Stimulated activated CD4-positive, alpha-beta T cell treated with anti-CD3 and anti-CD28 coated beads, Interleukin-15, amount 100 ng/mL, for 24 hours (primary cell): ENCODE measurements around the gene ANK3.

ENCODE experiments used
- DNase-seq: peaks from one replicate; pipeline ENCODE4 v3.0.0-alpha.2; 2020

The ANK3 gene

DNA sequence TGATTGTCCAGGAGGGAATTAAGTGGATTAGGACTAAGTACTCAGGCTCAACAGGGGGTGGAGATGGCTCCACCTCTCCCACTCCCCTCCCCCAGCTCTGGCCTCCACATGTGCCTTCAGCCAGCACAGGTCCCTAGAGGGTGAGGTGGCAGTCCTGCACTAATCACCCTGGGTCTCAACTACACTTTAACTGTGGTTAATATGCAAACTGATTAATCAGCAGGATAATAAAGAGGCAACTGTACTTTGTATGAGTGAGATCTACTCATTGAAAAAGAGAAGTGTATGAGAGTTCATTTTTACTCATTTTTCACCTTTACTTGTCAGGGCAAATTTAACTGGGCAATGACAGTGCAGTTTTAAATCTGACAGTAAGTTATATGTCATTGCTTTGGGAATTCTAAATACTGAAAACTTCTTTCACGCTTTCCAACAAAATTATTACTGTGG is 259.5 kb downstream of the ANK3 start:
- no peak for DNase-seq

DNA sequence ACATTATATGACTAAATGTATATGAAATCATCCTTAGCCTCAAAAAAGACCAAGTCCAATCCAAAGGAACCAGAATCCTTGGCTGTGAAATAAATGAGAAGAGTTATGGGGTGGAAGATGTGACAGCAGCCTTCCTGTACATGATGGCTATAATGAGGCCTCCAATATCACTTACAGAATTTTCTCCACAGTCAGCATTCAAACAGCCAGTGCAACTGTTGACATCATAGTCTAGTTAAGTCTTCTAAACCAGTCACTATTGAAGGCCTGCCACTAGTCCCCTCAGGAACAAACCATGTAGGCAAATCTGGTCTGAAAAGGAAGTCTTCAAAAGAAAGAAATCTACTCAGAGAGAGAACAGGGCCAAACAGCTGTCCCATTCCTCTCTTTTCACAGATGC is 263.8 kb downstream of the ANK3 start:
- no peak for DNase-seq

DNA sequence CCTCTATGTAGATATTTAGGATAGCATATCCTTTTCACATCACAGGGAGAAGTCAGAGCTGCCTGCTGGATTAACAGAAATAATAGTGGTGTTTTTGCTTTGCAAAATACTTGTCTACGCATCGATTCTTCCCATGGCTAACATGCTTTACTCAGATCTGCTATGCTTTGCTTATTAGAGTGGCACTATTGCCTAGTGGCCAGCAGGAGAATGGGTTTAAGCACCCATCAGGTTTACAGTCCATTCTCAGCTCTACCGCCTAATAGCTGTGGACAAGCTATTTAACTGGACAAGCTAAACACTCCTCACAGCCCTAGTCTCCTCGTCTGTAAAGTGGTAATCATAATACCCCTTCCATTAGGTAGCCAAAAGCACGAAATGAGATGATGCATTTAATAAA is 265.1 kb downstream of the ANK3 start:
- no peak for DNase-seq

DNA sequence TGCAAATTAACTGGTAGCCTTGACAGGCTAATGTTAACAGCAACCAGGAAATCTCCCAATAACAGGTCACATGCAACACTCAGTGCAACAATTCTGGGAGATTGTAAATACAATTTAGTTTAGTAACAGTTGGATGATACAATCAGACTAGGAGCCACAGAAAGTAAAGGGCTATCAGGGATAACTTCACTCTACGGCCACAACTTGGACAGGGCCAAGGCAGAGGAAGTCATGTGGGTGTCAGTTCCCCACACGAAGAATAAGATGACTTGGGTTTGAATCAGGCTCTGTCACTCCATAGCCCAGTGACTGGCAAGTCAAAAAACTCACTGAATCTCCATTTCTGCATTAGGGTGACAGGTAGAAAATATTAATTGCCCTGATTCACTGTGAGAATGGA is 266.0 kb downstream of the ANK3 start:
- DNase-seq, result no peak

DNA sequence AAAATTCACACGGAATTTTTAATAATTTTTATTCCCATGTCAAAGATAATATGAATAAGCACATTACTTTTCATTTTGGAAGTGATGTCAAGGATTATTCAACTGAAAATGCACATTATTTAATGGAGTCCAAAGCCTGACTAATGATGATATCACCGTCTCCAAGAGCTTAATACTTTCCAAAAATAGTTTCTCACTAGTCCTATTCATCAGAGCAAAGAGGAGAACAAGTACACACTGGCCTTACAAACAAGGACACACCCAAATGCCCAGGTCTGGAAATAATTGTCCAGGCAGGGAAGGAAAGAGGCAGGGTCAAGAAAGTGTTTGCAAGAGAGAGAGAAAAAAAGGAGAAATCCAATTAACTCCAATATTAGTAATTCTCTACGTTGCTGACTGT is 266.5 kb downstream of the ANK3 start:
- no peak for DNase-seq

DNA sequence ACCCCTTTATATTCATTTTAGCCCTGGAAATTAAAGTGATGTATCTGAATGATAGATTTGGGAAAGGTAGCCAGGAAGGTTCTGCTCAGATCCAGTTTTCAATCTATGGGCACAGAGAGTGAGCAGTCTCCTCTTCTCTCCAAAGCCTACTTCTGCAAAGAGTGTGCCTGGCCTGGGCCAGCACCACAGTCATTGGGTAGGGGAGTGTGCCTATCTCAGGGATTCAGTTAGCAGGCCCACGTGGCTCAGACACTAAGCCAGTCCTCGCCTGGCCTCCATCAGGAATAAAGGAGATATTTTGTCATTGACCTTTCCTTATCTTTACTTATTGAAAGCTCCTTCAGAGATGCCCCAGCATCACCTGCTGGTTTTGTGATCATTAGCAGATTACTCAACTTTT is 267.5 kb downstream of the ANK3 start:
- DNase-seq, result no peak

DNA sequence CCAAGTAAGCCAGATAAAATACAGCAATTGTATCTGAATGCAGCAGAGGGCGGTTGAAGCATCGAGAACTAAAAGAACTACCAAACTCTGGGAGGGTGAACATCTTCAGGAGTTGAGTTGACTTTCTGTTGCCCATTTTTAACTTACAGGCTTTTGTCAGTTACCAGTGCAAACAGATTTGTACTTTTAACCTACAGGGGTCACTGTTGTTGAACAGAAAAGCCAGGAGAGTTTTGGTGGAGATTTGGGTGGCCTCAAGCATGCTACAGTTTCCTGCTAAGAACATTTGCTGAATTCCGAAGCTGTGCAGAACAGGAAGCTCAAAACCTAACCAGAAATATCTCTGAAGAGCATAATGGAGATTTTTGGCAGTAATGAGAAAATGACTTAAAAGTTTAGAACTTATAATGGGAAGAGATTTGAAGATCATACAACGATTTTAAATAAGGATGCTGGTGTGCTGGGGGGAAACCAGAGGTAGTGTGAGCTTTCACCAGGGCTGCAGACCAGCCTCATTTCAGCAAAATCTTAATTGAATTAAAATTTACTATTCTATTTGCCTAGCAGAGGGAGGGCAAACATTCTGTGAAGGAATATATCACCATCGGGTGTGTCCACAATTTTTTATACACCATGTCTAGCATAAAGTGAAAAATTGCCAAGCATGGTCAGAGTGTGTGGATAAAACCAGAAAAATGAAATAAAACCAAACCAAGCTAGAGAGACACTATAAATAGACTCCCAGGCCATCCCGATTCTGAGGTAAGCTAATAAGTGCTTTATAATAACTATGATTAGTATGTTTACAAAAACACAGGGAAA is 274.7 kb downstream of the ANK3 start:
- DNase-seq, result no peak

DNA sequence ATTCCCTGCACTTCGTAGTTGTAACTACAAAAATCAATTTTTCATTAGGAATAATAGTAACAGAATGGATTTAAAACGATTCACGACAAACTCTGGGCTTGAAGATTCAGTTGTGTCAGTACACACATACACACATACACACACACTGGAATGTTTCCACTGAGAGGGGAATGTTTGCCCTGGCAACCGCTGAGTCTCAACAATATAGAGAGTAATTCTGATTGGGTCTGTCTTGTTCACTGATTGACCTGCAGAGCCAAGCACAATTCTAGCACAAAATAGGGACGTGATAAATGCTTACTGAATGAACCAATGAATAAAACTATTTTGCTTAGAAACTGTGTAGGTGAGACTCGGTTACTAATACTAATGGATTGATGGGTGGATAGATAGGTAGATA is 278.9 kb downstream of the ANK3 start:
- DNase-seq, result no peak

DNA sequence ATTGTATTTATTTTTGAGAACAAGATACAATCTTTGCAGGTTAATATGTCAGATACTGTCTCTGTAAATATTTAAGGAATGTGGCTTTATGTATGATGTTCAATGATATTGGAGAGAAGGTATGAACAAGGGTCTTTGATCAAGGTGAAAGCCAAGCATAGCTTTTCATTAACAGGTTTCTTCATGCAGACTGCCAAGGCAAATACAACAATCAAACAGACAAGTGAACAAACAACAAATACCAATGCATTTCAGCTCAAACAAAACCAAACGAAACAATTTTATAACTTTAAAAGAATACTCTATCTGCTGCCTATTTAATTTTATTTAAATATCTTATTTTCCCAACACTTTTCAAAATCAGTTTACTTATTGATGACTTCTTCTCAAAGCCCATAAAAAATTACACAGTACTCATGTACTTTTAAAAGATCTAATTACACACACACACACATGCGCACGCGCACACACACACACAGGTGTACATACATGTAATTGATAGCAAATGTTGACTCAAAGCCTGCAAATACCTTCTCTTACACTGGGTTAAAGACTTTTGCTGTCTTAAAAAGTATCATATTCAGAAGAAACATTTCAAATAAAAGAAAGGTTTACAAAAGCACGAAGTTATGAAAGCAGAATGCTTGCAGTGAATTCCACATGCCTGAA is 282.2 kb downstream of the ANK3 start:
- DNase-seq, result no peak

DNA sequence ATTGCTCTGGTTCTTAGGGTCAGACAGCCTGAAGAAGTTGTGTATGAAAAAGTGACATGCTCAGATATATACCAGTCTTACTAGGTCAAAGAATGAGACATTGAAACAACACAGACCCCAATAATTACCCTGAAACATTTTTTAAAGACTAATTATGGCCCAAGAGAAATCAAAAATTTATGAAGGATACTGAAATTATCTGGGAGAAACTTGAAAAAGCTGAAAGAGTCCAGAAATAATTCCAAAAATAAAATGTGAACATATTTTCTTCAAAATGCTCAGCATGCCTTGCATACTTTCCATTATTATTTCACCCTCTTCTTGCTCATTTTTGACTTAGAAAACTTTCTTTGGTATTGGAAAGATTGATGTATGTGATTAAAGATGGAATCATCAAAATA is 284.4 kb downstream of the ANK3 start:
- DNase-seq, result no peak

DNA sequence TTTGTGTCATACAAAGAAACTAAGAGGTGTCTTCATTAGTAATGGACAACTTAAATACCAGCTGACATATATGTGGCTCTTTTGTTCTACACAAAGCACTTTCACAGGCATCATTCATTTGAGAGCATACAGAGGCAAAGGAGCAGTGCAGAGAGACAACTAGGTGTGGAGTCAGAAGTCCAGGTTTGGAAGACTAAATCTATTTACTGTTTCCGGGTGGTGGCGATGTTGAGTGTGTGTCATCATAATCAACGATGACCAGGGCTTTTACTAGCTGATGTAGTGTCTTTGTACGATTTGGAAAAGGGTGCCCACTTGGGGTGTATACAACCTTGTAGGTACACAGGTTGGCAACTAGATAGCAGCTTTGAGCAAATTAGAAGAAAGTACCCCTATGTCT is 287.9 kb downstream of the ANK3 start:
- DNase-seq, result no peak

DNA sequence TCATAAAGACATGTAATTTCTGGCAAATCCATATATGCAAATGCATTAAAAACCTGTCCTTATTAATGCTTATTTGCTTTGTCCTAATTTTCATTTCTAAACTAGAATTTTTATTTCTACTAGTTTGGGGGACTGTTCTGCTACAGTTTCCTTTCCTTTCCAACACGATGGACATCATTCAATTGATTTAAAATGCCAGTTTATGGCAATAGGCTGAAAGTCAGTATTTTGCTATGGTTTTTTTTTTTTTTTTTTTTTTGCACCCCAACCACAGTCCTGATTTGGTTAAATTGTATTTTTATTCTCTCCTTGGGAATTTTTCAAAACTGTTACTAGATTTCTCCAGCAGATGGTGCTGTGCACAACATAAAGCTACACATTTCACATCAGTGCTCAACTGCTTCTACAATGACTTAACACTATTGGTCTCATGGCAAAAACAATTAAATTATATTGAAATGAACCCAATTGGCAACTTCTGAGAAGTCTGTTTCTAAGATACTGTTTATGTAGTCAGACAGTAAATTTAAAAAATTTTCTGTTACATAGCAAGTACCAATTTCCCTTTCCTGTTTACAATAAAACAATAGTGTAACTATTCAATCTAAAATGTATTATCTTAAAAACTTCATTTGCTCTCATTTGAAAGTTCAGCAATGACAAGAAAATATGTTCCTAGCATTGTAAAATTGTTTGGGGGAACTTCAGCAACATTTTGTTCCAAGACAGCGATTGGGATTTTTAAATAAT is 289.5 kb downstream of the ANK3 start:
- DNase-seq, result no peak

DNA sequence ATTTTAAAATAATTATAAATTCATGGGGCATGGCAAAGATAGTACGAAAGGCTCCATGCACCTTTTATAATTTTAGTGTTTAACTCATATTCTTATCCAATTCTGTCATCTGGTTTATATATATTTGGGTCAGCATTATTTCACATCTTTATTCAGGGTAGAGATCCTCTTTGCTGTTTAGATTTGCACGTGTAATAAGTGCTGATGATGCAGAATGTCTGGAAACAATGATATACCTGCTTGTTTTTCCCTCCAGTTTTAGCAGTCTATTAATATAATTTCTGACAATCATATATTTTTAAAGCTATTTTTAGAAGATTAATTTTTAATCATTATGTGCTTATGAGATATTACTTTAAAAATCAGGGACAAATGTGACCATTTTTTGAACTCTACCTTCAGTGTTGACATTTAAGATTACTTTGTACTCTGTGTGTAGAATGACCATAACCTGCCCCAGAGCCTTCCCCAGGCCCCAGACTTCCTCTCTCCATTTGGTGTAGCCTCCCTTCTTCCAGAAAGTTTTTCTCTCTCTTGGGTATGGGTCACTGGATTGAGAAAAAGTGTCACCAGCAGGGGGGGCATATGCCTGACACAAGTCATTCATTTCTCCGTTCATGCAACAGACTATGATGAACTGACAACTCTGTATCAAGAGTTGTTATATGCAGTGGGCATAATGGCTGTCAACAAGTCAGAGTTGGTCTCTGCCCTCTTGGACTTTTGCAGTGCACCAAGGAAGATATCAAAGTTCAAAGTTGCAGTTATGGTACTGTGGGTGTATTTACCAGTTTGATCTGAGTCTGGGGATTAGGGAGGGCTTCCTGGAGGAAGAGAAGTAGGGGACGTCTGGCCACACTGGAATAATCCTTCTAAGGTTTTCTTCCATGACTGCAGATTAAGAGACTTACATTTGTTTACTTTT is 290.7 kb downstream of the ANK3 start:
- peak; percentile 4 for DNase-seq

DNA sequence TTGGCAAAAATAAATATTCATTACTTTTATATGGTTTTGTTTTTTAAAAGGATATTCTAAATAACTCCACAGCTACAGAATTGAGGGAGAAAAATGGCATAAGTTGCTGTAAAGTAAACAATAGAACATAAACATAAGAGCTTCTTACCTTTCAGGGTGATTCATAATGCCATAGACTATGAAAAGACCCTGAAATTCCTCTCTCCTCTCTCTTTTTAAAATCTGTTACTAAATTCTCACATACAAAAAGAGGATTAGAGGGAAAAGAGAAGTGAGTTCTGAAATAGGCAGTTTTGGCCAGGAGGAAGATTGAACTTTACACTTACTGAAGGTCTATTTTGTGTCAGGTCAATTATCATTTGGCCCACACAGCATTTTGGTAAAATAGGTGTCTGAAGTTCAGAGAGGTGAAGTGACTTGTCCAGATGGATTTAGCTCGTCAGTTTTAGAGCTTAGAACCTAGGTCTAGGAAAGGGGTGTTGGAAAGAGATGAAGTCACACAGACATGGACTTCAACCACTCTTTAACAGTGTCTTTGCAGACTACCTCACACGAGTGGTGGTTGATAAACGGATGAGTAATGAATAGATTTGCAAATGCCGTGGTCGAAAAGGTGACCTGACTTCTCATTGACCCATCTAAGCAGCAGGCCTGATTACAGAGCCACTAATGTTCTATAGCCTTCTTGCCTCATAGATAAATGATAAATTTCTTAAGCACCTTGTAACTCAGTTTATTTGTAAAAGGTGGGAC is 292.7 kb downstream of the ANK3 start:
- DNase-seq, result no peak

DNA sequence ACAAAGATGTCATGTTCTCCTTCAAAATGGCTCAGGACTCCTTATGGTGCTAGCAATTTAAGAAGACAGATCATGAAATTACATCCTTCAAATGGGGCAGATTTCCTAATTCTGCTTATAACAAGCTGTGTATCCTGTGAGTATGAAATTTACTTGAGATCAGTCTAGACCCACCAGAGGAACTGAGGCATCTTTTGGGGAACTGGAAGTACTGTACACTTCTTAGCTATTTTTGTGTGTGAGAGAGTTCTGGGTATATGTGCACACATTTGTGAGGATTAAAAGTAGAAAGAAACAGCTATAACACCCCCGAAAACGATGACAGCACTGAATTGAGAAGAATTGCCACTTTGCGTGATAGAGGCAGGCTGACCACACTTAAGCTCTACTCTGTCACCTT is 296.4 kb downstream of the ANK3 start:
- DNase-seq, result no peak

DNA sequence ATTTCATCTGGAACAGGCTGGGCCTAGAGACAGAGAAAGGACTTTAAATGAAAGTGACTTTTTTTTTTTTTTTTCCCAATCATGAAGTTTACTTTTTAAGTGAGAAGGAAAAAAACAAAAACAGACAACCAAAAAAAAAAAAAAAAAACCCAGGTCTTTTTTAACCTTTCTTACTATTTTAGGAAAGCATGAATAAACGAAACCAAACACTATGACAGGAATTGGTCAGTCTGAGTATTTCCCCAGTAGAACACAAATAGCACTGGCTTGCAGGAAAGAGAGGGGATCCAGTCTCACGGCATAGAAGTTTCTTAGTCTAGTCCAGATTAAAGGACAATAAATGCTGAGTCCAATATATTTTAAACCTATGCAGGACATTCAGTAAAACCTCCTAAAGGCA is 302.8 kb downstream of the ANK3 start:
- DNase-seq, result no peak

DNA sequence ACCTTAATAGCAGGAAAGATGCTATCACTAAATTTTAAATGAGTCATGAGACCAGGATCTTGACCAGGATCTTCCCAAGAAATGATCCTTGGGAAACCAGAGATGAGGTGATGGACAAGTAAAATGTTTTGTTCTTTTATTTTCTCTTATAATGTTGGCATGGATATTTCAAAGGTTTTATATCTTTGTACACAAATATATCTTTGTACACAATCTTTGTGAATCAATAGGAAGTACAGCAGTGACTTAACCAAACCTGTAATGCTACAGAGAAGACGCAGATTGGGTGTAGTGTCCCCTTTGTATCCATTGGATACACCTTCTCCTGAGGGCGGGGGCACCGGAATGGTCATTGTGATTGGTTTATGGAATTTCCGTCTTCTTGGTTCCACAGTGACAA is 303.3 kb downstream of the ANK3 start:
- DNase-seq, result no peak

DNA sequence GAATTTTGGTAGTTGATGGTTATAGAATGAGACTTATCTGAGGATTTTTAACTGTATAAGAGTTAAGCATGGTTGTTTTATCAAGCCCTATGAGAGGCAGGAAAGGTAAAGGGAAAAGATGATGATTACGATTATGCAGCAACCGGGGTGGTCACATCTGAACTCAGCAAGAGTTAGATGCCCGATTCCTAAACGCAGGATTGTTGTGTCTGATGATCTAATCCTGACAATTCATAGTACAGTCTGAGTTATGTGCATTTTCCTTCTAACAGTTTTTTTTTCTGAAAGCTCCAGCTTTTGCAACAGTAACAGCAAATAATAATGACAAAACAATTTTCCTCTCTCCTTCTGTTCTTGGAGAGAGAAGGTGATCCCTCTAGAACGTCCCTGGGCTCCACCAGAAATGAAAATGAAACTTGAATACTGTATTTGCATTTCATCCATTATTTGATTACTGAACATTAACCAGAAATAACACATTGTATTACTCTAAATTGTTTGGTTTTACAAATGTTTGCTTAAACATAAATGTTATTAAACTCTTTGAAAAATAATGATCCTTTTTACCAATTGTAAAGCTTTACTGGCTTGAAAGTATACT is 306.8 kb downstream of the ANK3 start:
- no peak for DNase-seq

DNA sequence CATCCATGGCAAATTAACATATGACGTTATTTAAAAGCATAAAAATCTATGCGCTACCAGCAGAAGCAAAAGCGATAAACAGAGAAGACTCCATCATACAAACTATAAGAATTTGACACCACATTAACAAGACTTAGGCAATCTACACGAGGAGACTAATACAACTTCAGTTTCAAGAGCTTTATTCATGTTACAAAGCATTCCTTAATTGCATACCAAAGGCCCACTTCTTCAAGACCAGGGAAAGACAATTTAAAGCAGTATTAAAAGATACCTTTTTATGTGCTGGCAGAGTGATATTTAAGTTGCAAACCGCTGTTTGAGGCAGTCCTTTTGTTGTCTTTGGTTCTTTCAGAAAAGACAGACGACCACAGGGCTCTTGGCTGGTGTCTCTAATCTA is 307.3 kb downstream of the ANK3 start:
- DNase-seq, result no peak

DNA sequence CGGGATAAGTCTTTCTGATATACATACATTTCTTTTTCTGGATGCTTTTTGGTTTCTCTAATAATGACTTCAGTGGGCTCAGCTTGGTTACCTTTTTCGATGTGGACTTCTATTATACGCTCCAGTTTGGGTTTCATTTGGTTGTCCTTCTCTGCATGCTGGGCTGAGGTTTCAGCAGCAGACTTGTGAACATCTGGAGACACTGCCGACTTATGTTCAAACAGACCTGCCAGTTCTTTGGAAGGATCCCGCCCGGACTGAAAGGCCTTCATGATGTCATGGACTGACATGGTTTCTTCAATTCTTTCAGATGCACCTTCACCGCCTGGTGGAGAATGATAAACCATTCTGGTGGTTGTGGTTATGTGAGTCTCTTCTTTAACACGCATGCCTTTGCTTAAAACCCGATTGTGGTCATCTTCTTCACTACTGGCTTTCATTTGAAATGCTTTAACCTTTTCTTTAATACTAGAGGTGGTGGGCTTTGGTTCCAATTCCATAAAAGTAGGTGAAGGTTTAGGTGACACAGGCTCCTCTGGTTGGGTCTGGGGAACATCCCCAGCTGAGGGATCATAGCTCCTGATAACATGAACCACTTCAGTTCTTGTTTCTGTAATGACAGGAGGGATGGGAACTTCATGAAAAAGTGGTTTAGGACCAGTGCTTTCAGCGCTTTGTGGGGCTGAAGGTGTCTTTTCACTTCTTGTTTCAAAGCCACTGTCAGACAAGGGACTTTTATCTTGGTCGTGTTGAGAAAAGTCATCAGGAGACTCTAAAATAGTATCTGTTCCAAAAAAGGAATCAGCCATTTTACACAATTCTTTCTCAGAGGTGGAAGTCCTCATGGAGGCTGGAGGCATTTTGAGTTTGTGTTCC is 315.7 kb downstream of the ANK3 start:
- DNase-seq, result no peak

DNA sequence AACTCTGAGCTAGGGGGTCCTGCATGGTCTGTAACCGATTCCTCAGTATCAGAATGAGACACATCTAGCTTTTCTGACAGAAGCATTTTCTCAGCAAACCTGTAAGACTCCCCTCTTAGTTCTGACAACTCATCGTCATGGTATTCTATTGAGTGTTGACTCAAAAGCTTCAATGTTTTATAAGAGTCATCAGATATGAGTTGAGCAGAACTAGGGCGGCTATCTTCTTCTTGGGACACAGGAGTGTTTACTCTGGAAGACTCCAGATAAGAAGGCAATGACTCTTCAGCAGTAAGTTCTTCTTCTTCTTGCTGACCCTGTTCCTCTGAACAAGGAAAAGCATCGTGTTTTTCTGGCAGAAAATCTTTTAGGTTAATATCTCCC is 316.3 kb downstream of the ANK3 start:
- DNase-seq, result no peak
